ENCODE results near the gene MTCH1. TPM values are rescaled to one million over a fixed set of nuclear protein-coding genes. Genes with fewer than 3 reads are reported as not detected.

MTCH1 gene
- total and polyA plus RNA-seq, 2 of the 4 experiments (the other 2 are of a cell fraction), result 215 to 263 TPM

- no peak overlapping the region for H3K56ac ChIP-seq (ENCODE audit: extremely low read depth, insufficient read depth, low read length)
- intact Hi-C loops (cut with micrococcal nuclease), result loop anchor here (1.0 kb wide), 2 partner anchors 93 to 212 kb away; partner anchors contain the start of gene C6orf89
- H3K4me3 ChIP-seq (ENCODE audit: insufficient read depth, low read depth, low read length), result no peak overlapping the region
- H2AK5ac ChIP-seq (ENCODE audit: low read depth, low read length), result no peak overlapping the region
- no peak overlapping the region for H2BK120ac ChIP-seq (ENCODE audit: low read depth, low read length)
- H2BK15ac ChIP-seq (ENCODE audit: low read depth, low read length), result no peak overlapping the region
- no peak overlapping the region for H2AK9ac ChIP-seq (replicated peaks; ENCODE audit: low read depth, low read length, poor library complexity)
- no peak overlapping the region for H3K18ac ChIP-seq (ENCODE audit: low read depth, low read length)
- H4K8ac ChIP-seq (ENCODE audit: low read depth in 2 of 2, low read length in 2 of 2), result no peak overlapping the region
- H3K4me1 ChIP-seq (ENCODE audit: control insufficient read depth, insufficient read depth, low read length), result peaks cover 9% of the 10 kb centered on the region; the same call in 1 of the 2 replicates
- H3K14ac ChIP-seq (replicated peaks; ENCODE audit: low read depth, low read length), result no peak overlapping the region
- CTCF ChIA-PET, result interaction anchor here (0.6 to 1.1 kb wide), 4 partner anchors 8 to 105 kb away, joined by 3 to 7 read pairs (median 4); partner anchors contain the start of gene C6orf89
- DNase-seq (no peak), ATAC-seq (ENCODE audit: low read depth) (no peak)
- peaks cover 13% of the 10 kb centered on the region for H3K9me1 ChIP-seq (ENCODE audit: insufficient read depth, low read length)
- TF ChIP-seq, protein P1, sequence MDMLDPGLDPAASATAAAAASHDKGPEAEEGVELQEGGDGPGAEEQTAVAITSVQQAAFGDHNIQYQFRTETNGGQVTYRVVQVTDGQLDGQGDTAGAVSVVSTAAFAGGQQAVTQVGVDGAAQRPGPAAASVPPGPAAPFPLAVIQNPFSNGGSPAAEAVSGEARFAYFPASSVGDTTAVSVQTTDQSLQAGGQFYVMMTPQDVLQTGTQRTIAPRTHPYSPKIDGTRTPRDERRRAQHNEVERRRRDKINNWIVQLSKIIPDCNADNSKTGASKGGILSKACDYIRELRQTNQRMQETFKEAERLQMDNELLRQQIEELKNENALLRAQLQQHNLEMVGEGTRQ (IDR thresholded peaks at IDR 0.05; ENCODE audit: low read depth, low read length), result no peak
- TF ChIP-seq NFE2L2 (IDR thresholded peaks at IDR 0.05; ENCODE audit: low read depth, low read length) (no peak), RCOR1 (IDR thresholded peaks at IDR 0.05; ENCODE audit: insufficient replicate concordance, low read length) (no peak), CTCF (conservative IDR thresholded peaks at IDR 0.05; ENCODE audit: low read depth, low read length) (no peak), RFX5 (IDR thresholded peaks at IDR 0.05; ENCODE audit: low read depth, low read length) (no peak), CEBPB (IDR thresholded peaks at IDR 0.05; ENCODE audit: low read depth, low read length) (no peak), BHLHE40 (IDR thresholded peaks at IDR 0.05; ENCODE audit: low read depth, low read length) (no peak), MXI1 (IDR thresholded peaks at IDR 0.05; ENCODE audit: borderline replicate concordance, low read depth, low read length) (no peak)
- no TSS peak for BruUV-seq (replicated peaks)
- peaks cover 42 to 84% of the 10 kb centered on the region in 2 experiments for H3K79me1 ChIP-seq (ENCODE audit: low read depth in 1 of 2, low read length in 2 of 2)
- peaks cover 79% of the 10 kb centered on the region for H4K20me1 ChIP-seq (ENCODE audit: insufficient read depth, low read length)
- no peak overlapping the region for H2BK5ac ChIP-seq (ENCODE audit: low read depth, low read length, poor library complexity, severe bottlenecking)
- no peak overlapping the region for H3K27ac ChIP-seq (ENCODE audit: insufficient read depth, low read length)
- no peak overlapping the region; the same call in 1 of the 2 replicates for H2BK20ac ChIP-seq (ENCODE audit: low read depth, low read length)
- no peak overlapping the region for H4K91ac ChIP-seq (ENCODE audit: insufficient read depth, low read depth, low read length)
- H3K23ac ChIP-seq (ENCODE audit: low read depth, low read length), result no peak overlapping the region
- POLR2A ChIA-PET (ENCODE audit: unreplicated experiment), result no interaction called here
- no peaks in the 10 kb centered on the region for H3K9me3 ChIP-seq (ENCODE audit: control insufficient read depth, insufficient read depth, low read length)
- H3K27me3 ChIP-seq (ENCODE audit: control insufficient read depth, insufficient read depth, low read length), result no peaks in the 10 kb centered on the region
- no peak overlapping the region for H2AFZ ChIP-seq (replicated peaks; ENCODE audit: low read length, poor library complexity)
- H3K9ac ChIP-seq (ENCODE audit: low read depth, low read length), result no peak overlapping the region
- H3K4me2 ChIP-seq (ENCODE audit: low read depth, low read length), result no peak overlapping the region
- WGBS, 2 experiments (ENCODE audit: extremely low coverage in 2 of 2, insufficient read length in 1 of 2), result no CpG with 5 or more reads among the region's 11 CpGs
- H4K5ac ChIP-seq (ENCODE audit: low read depth, low read length), result no peak overlapping the region
- no peak overlapping the region for H3K4ac ChIP-seq (ENCODE audit: low read depth, low read length)
- peaks cover 63% of the 10 kb centered on the region for H3K36me3 ChIP-seq (ENCODE audit: control insufficient read depth, insufficient read depth, low read length)
- in situ Hi-C loops (cut with MboI; ENCODE audit: low sequenced_read_pairs), result no loop called here
- dilution Hi-C loops (cut with HindIII; ENCODE audit: low sequenced_read_pairs, unreplicated experiment), result no loop called here
Observed at GRCh38 chr6:36978421-36979346, 7.3 kb downstream of the MTCH1 start.

All from IMR-90 (cell line).